ENCODE data around the gene DLK2.

- TF ChIP-seq, protein P1, sequence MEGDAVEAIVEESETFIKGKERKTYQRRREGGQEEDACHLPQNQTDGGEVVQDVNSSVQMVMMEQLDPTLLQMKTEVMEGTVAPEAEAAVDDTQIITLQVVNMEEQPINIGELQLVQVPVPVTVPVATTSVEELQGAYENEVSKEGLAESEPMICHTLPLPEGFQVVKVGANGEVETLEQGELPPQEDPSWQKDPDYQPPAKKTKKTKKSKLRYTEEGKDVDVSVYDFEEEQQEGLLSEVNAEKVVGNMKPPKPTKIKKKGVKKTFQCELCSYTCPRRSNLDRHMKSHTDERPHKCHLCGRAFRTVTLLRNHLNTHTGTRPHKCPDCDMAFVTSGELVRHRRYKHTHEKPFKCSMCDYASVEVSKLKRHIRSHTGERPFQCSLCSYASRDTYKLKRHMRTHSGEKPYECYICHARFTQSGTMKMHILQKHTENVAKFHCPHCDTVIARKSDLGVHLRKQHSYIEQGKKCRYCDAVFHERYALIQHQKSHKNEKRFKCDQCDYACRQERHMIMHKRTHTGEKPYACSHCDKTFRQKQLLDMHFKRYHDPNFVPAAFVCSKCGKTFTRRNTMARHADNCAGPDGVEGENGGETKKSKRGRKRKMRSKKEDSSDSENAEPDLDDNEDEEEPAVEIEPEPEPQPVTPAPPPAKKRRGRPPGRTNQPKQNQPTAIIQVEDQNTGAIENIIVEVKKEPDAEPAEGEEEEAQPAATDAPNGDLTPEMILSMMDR (IDR thresholded peaks at IDR 0.05), result no peak
- TF ChIP-seq EZH2 (IDR thresholded peaks at IDR 0.05), result no peak
- TF ChIP-seq EZH2phosphoT487 (IDR thresholded peaks at IDR 0.05), result no peak
These were observed 47.1 kb downstream of the DLK2 start for GRCh38 chr6:43408259-43408658.
